Body of pancreas (tissue), 4 donors: ENCODE results near the gene COMMD1.

Experiments used
- POLR2A ChIP-seq, 3 donors: fragments of 450-650 bp; IDR thresholded peaks; one replicate each; pipeline ENCODE4 v1.6.1; 2016; ENCODE audit warnings: antibody characterized with exemption in 3 of 3, mild to moderate bottlenecking in 2 of 3
- TF ChIP-seq, protein P1 (sequence below), 7 experiments: fragments of 450-650 bp in 4 of 7; fragments of 200-600 bp in 3 of 7; sonication (generic) in 3 of 7; IDR thresholded peaks; one replicate each; pipeline ENCODE4 v1.5.1; 2016 to 2019; ENCODE audit warnings: antibody characterized with exemption in 7 of 7

- no peak for TF ChIP-seq POLR2A (IDR thresholded peaks at IDR 0.05)
- TF ChIP-seq, protein P1, sequence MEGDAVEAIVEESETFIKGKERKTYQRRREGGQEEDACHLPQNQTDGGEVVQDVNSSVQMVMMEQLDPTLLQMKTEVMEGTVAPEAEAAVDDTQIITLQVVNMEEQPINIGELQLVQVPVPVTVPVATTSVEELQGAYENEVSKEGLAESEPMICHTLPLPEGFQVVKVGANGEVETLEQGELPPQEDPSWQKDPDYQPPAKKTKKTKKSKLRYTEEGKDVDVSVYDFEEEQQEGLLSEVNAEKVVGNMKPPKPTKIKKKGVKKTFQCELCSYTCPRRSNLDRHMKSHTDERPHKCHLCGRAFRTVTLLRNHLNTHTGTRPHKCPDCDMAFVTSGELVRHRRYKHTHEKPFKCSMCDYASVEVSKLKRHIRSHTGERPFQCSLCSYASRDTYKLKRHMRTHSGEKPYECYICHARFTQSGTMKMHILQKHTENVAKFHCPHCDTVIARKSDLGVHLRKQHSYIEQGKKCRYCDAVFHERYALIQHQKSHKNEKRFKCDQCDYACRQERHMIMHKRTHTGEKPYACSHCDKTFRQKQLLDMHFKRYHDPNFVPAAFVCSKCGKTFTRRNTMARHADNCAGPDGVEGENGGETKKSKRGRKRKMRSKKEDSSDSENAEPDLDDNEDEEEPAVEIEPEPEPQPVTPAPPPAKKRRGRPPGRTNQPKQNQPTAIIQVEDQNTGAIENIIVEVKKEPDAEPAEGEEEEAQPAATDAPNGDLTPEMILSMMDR (IDR thresholded peaks at IDR 0.05) = no peak
These were observed 89.1 kb downstream of the COMMD1 start for GRCh38 chr2:61994531-61994930.
